Dendritic cell treated with granulocyte-macrophage colony-stimulating factor and Interleukin-4, amounts not matched to agents 40 ng/mL and 50 ng/mL, for 4 days (primary cell): ENCODE measurements around the gene RAD51B.
"Not testable (repeated sequence)": the region's sequence is repeated elsewhere in the genome, so short reads cannot be mapped to it uniquely, and the experiment has no call there.

Experiments
- H3K27ac Mint-ChIP-seq: one replicate; pipeline ENCODE4 v1.8.0; 2022; ENCODE audit warnings: mild to moderate bottlenecking, mixed read lengths
- H3K27me3 Mint-ChIP-seq: one replicate; pipeline ENCODE4 v1.8.0; 2022; ENCODE audit warnings: mild to moderate bottlenecking, mixed read lengths
- H3K36me3 Mint-ChIP-seq: one replicate; pipeline ENCODE4 v1.8.0; 2022; ENCODE audit warnings: low read depth, mixed read lengths
- H3K4me1 Mint-ChIP-seq: one replicate; pipeline ENCODE4 v1.8.0; 2022; ENCODE audit warnings: low read depth, mixed read lengths
- H3K4me3 Mint-ChIP-seq: one replicate; pipeline ENCODE4 v1.8.0; 2022; ENCODE audit warnings: mild to moderate bottlenecking, moderate library complexity, mixed read lengths
- H3K9me3 Mint-ChIP-seq: one replicate; pipeline ENCODE4 v1.8.0; 2022; ENCODE audit warnings: mixed read lengths
- intact Hi-C: fragments of 100-400 bp; cut with micrococcal nuclease; formaldehyde crosslinking; loops from one replicate; pipeline ENCODE4 v1.15.0; 2022

RAD51B gene

GRCh38 chr14:68428900-68429299 lies 609.3 kb downstream of the RAD51B start:
- intact Hi-C loops, H3K9me3 Mint-ChIP-seq, H3K4me3 Mint-ChIP-seq, H3K27ac Mint-ChIP-seq, H3K36me3 Mint-ChIP-seq, H3K27me3 Mint-ChIP-seq, H3K4me1 Mint-ChIP-seq: not testable (repeated sequence)

GRCh38 chr14:68434173-68434572 lies 614.6 kb downstream of the RAD51B start:
- H3K36me3 Mint-ChIP-seq, H3K27me3 Mint-ChIP-seq, H3K27ac Mint-ChIP-seq, intact Hi-C loops, H3K9me3 Mint-ChIP-seq, H3K4me3 Mint-ChIP-seq: not testable (repeated sequence)
- H3K4me1 Mint-ChIP-seq, result peaks cover 23% of the 10 kb centered on the region

GRCh38 chr14:68435631-68436030 lies 616.1 kb downstream of the RAD51B start:
- H3K4me3 Mint-ChIP-seq, H3K36me3 Mint-ChIP-seq, H3K27ac Mint-ChIP-seq, H3K27me3 Mint-ChIP-seq, H3K9me3 Mint-ChIP-seq: not testable (repeated sequence)
- intact Hi-C loops, result loop anchor here (2.0 kb wide), 1 partner anchor 19 kb away; no protein-coding TSS in a partner anchor
- peaks cover 30% of the 10 kb centered on the region for H3K4me1 Mint-ChIP-seq

- no peak overlapping the region for H3K4me3 Mint-ChIP-seq
- H3K27me3 Mint-ChIP-seq, result no peaks in the 10 kb centered on the region
- no peaks in the 10 kb centered on the region for H3K36me3 Mint-ChIP-seq
- H3K9me3 Mint-ChIP-seq, result no peaks in the 10 kb centered on the region
- intact Hi-C loops, result no loop called here
- H3K4me1 Mint-ChIP-seq, result peaks cover 23% of the 10 kb centered on the region
- H3K27ac Mint-ChIP-seq, result peak overlapping the region; percentile 4
Measured at GRCh38 chr14:68439676-68440075, 620.1 kb downstream of the RAD51B start.

- H3K4me3 Mint-ChIP-seq, result no peak overlapping the region
- H3K4me1 Mint-ChIP-seq, result peaks cover 23% of the 10 kb centered on the region
- intact Hi-C loops, result no loop called here
- no peak overlapping the region for H3K27ac Mint-ChIP-seq
- no peaks in the 10 kb centered on the region for H3K36me3 Mint-ChIP-seq
- no peaks in the 10 kb centered on the region for H3K27me3 Mint-ChIP-seq
- H3K9me3 Mint-ChIP-seq, result no peaks in the 10 kb centered on the region
Measured at GRCh38 chr14:68440820-68441219, 621.2 kb downstream of the RAD51B start.

GRCh38 chr14:68441542-68441941 lies 622.0 kb downstream of the RAD51B start:
- Mint-ChIP-seq H3K4me1 (peaks cover 23% of the 10 kb centered on the region), H3K27me3 (no peaks in the 10 kb centered on the region), H3K27ac (no peak overlapping the region), H3K4me3 (no peak overlapping the region), H3K36me3 (no peaks in the 10 kb centered on the region), H3K9me3 (no peaks in the 10 kb centered on the region)
- intact Hi-C loops, result no loop called here

- no peaks in the 10 kb centered on the region for H3K27me3 Mint-ChIP-seq
- H3K36me3 Mint-ChIP-seq, result no peaks in the 10 kb centered on the region
- no peak overlapping the region for H3K4me3 Mint-ChIP-seq
- H3K9me3 Mint-ChIP-seq, result no peaks in the 10 kb centered on the region
- intact Hi-C loops, result no loop called here
- peaks cover 19% of the 10 kb centered on the region for H3K4me1 Mint-ChIP-seq
- no peak overlapping the region for H3K27ac Mint-ChIP-seq
Measured at GRCh38 chr14:68442828-68443629, 623.5 kb downstream of the RAD51B start.

- intact Hi-C loops, result no loop called here
- Mint-ChIP-seq H3K4me1 (peaks cover 8% of the 10 kb centered on the region), H3K27ac (no peak overlapping the region), H3K27me3 (no peaks in the 10 kb centered on the region), H3K4me3 (no peak overlapping the region), H3K9me3 (no peaks in the 10 kb centered on the region), H3K36me3 (no peaks in the 10 kb centered on the region)
Measured at GRCh38 chr14:68444449-68445168, 625.0 kb downstream of the RAD51B start.

GRCh38 chr14:68446243-68447040 lies 626.9 kb downstream of the RAD51B start:
- intact Hi-C loops, result no loop called here
- H3K27me3 Mint-ChIP-seq, result no peaks in the 10 kb centered on the region
- H3K36me3 Mint-ChIP-seq, result no peaks in the 10 kb centered on the region
- H3K9me3 Mint-ChIP-seq, result no peaks in the 10 kb centered on the region
- peaks cover 6% of the 10 kb centered on the region for H3K4me1 Mint-ChIP-seq
- no peak overlapping the region for H3K27ac Mint-ChIP-seq
- H3K4me3 Mint-ChIP-seq, result no peak overlapping the region

GRCh38 chr14:68447581-68448251 lies 628.1 kb downstream of the RAD51B start:
- H3K27ac Mint-ChIP-seq, result no peak overlapping the region
- peaks cover 6% of the 10 kb centered on the region for H3K4me1 Mint-ChIP-seq
- no peaks in the 10 kb centered on the region for H3K9me3 Mint-ChIP-seq
- intact Hi-C loops, result no loop called here
- no peaks in the 10 kb centered on the region for H3K27me3 Mint-ChIP-seq
- no peaks in the 10 kb centered on the region for H3K36me3 Mint-ChIP-seq
- H3K4me3 Mint-ChIP-seq, result no peak overlapping the region

- intact Hi-C loops, result no loop called here
- H3K27ac Mint-ChIP-seq, result no peak overlapping the region
- peaks cover 6% of the 10 kb centered on the region for H3K4me1 Mint-ChIP-seq
- H3K9me3 Mint-ChIP-seq, result no peaks in the 10 kb centered on the region
- H3K27me3 Mint-ChIP-seq, result no peaks in the 10 kb centered on the region
- H3K36me3 Mint-ChIP-seq, result no peaks in the 10 kb centered on the region
- H3K4me3 Mint-ChIP-seq, result no peak overlapping the region
Measured at GRCh38 chr14:68448252-68448902, 628.8 kb downstream of the RAD51B start.

GRCh38 chr14:68449561-68450181 lies 630.1 kb downstream of the RAD51B start:
- peaks cover 7% of the 10 kb centered on the region for H3K9me3 Mint-ChIP-seq
- peak overlapping the region; percentile 5 for H3K27ac Mint-ChIP-seq
- no peak overlapping the region for H3K4me3 Mint-ChIP-seq
- peaks cover 4% of the 10 kb centered on the region for H3K36me3 Mint-ChIP-seq
- H3K27me3 Mint-ChIP-seq, result no peaks in the 10 kb centered on the region
- intact Hi-C loops, result loop anchor here (5.0 kb wide), 1 partner anchor 32 kb away; no protein-coding TSS in a partner anchor
- H3K4me1 Mint-ChIP-seq, result peaks cover 6% of the 10 kb centered on the region
